Glutamatergic neuron (in vitro differentiated cells): ENCODE results near the gene ONECUT3. TPM values are rescaled to one million over a fixed set of nuclear protein-coding genes. Genes with fewer than 3 reads are reported as not detected.

Experiments
- DNase-seq: peaks from one replicate; pipeline ENCODE4 v3.0.0; 2022
- H3K27ac Mint-ChIP-seq: one replicate; pipeline ENCODE4 v1.8.0; 2020; ENCODE audit warnings: mild to moderate bottlenecking, mixed read lengths, inconsistent platforms; ENCODE audit not compliant: unreplicated experiment
- H3K27me3 Mint-ChIP-seq: one replicate; pipeline ENCODE4 v1.8.0; 2020; ENCODE audit warnings: mild to moderate bottlenecking, moderate library complexity, mixed read lengths, inconsistent platforms; ENCODE audit not compliant: unreplicated experiment
- H3K36me3 Mint-ChIP-seq: one replicate; pipeline ENCODE4 v1.8.0; 2020; ENCODE audit warnings: mild to moderate bottlenecking, mixed read lengths, inconsistent platforms; ENCODE audit not compliant: unreplicated experiment
- H3K4me1 Mint-ChIP-seq: one replicate; pipeline ENCODE4 v1.8.0; 2020; ENCODE audit warnings: mild to moderate bottlenecking, low read depth, mixed read lengths, inconsistent platforms; ENCODE audit not compliant: unreplicated experiment
- H3K4me3 Mint-ChIP-seq: one replicate; pipeline ENCODE4 v1.8.0; 2020; ENCODE audit warnings: mild to moderate bottlenecking, mixed read lengths, inconsistent platforms; ENCODE audit not compliant: unreplicated experiment
- H3K9me3 Mint-ChIP-seq: one replicate; pipeline ENCODE4 v1.8.0; 2020; ENCODE audit warnings: mild to moderate bottlenecking, moderate library complexity, mixed read lengths, inconsistent platforms; ENCODE audit not compliant: unreplicated experiment
- CTCF ChIP-seq: fragments of 200-600 bp; sonication (generic); IDR thresholded peaks from one replicate; pipeline ENCODE4 v1.5.0; 2021; ENCODE audit not compliant: partially characterized antibody, unreplicated experiment
- total RNA-seq: library from RNA; stranded (reverse); fragmentation: NEBNext Ultra II Directional; extraction: Animal tissue kit (Norgen Biotek cat#: 25700); gene quantifications from one replicate; pipeline ENCODE4 v1.2.1, GENCODE V29; 2021; ENCODE audit not compliant: unreplicated experiment

ONECUT3 gene
- total RNA-seq, 1 donor from 2014 or later = 15.4 TPM

GRCh38 chr19:1713170-1713569, 40.1 kb upstream of the ONECUT3 start:
- Mint-ChIP-seq H3K4me3 (no peak overlapping the region), H3K4me1 (peaks cover 9% of the 10 kb centered on the region), H3K27me3 (peaks cover 7% of the 10 kb centered on the region), H3K9me3 (peaks cover 4% of the 10 kb centered on the region), H3K36me3 (no peaks in the 10 kb centered on the region), H3K27ac (no peak overlapping the region)
- DNase-seq = no peak
- TF ChIP-seq CTCF = no peak

GRCh38 chr19:1715540-1715939, 37.8 kb upstream of the ONECUT3 start:
- no peak overlapping the region for H3K27ac Mint-ChIP-seq
- peaks cover 15% of the 10 kb centered on the region for H3K4me1 Mint-ChIP-seq
- no peak for TF ChIP-seq CTCF

GRCh38 chr19:1717200-1717969, 35.9 kb upstream of the ONECUT3 start:
- Mint-ChIP-seq H3K27ac (no peak overlapping the region), H3K27me3 (peaks cover 10% of the 10 kb centered on the region), H3K9me3 (peaks cover 4% of the 10 kb centered on the region), H3K36me3 (no peaks in the 10 kb centered on the region), H3K4me3 (peak overlapping the region; percentile 59), H3K4me1 (peaks cover 16% of the 10 kb centered on the region)
- no peak for DNase-seq
- TF ChIP-seq CTCF = no peak

More at GRCh38 chr19:1715540-1715939, 37.8 kb upstream of the ONECUT3 start:
- H3K4me3 Mint-ChIP-seq = peak overlapping the region; percentile 32
- H3K27me3 Mint-ChIP-seq = peaks cover 7% of the 10 kb centered on the region
- DNase-seq = no peak
- peaks cover 4% of the 10 kb centered on the region for H3K9me3 Mint-ChIP-seq
- no peaks in the 10 kb centered on the region for H3K36me3 Mint-ChIP-seq

- Mint-ChIP-seq H3K27ac (no peak overlapping the region), H3K4me1 (peaks cover 16% of the 10 kb centered on the region), H3K27me3 (peaks cover 10% of the 10 kb centered on the region), H3K36me3 (no peaks in the 10 kb centered on the region), H3K9me3 (peaks cover 4% of the 10 kb centered on the region), H3K4me3 (peak overlapping the region; percentile 73)
- no peak for TF ChIP-seq CTCF
- DNase-seq = no peak
These were observed 35.4 kb upstream of the ONECUT3 start for GRCh38 chr19:1717970-1718264.

GRCh38 chr19:1718420-1719291, 34.6 kb upstream of the ONECUT3 start:
- Mint-ChIP-seq H3K27ac (no peak overlapping the region), H3K36me3 (no peaks in the 10 kb centered on the region), H3K9me3 (peaks cover 4% of the 10 kb centered on the region), H3K4me1 (peaks cover 18% of the 10 kb centered on the region), H3K27me3 (peaks cover 10% of the 10 kb centered on the region), H3K4me3 (no peak overlapping the region)
- DNase-seq = no peak
- TF ChIP-seq CTCF = no peak
